Mesendoderm (in vitro differentiated cells): ENCODE results near the gene TXNDC15.
"Not testable (repeated sequence)": the region's sequence is repeated elsewhere in the genome, so short reads cannot be mapped to it uniquely, and the experiment has no call there.

Source experiments
- DNase-seq: peaks from one replicate; pipeline ENCODE4 v3.0.0; 2013
- H2AK5ac ChIP-seq: 2 replicates; pipeline ENCODE4 v1.6.1; 2013; ENCODE audit warnings: low read length, inconsistent platforms
- H2BK120ac ChIP-seq: 2 replicates; pipeline ENCODE4 v1.6.1; 2013; ENCODE audit warnings: low read depth, mild to moderate bottlenecking, low read length, moderate library complexity, mixed read lengths
- H2BK15ac ChIP-seq: replicated peaks from 2 replicates; pipeline ENCODE4 v1.6.1; 2013; ENCODE audit warnings: low read depth, mild to moderate bottlenecking, moderate library complexity
- H2BK5ac ChIP-seq: 2 replicates; pipeline ENCODE4 v1.6.1; 2013; ENCODE audit warnings: low read length, inconsistent platforms
- H3K18ac ChIP-seq: 2 replicates; pipeline ENCODE4 v1.6.1; 2013; ENCODE audit warnings: mild to moderate bottlenecking, low read length, mixed read lengths
- H3K23ac ChIP-seq: one replicate; pipeline ENCODE4 v1.6.1; 2013; ENCODE audit warnings: low read length
- H3K27ac ChIP-seq: 2 replicates; pipeline ENCODE4 v1.5.1; 2013; ENCODE audit warnings: low read depth, mild to moderate bottlenecking, inconsistent platforms, low read length, moderate library complexity
- H3K27me3 ChIP-seq: 2 replicates; pipeline ENCODE4 v1.6.1; 2013; ENCODE audit warnings: low read length, control low read depth, mild to moderate bottlenecking, inconsistent platforms; ENCODE audit not compliant: insufficient read depth, poor library complexity
- H3K36me3 ChIP-seq: 2 replicates; pipeline ENCODE4 v1.6.1; 2013; ENCODE audit warnings: low read length, inconsistent platforms; ENCODE audit not compliant: control insufficient read depth, insufficient read depth
- H3K4ac ChIP-seq: one replicate; pipeline ENCODE4 v1.6.1; 2013; ENCODE audit warnings: low read depth, mild to moderate bottlenecking, low read length, moderate library complexity
- H3K4me1 ChIP-seq: 2 replicates; pipeline ENCODE4 v1.6.1; 2013; ENCODE audit warnings: low read depth, low read length, inconsistent platforms; ENCODE audit not compliant: control insufficient read depth
- H3K4me2 ChIP-seq: 2 replicates; pipeline ENCODE4 v1.6.1; 2013; ENCODE audit warnings: low read length
- H3K4me3 ChIP-seq: 2 replicates; pipeline ENCODE4 v1.5.1; 2013; ENCODE audit warnings: mild to moderate bottlenecking, low read length
- H3K56ac ChIP-seq: one replicate; pipeline ENCODE4 v1.6.1; 2013; ENCODE audit warnings: low read length
- H3K79me1 ChIP-seq: 2 replicates; pipeline ENCODE4 v1.6.1; 2013; ENCODE audit warnings: low read length, inconsistent platforms
- H3K79me2 ChIP-seq: 2 replicates; pipeline ENCODE4 v1.6.1; 2013; ENCODE audit warnings: mild to moderate bottlenecking, low read length; ENCODE audit not compliant: control insufficient read depth, insufficient read depth
- H3K9ac ChIP-seq: 2 replicates; pipeline ENCODE4 v1.6.1; 2013; ENCODE audit warnings: low read length, inconsistent platforms
- H4K5ac ChIP-seq: one replicate; pipeline ENCODE4 v1.6.1; 2013; ENCODE audit warnings: low read length
- H4K8ac ChIP-seq: one replicate; pipeline ENCODE4 v1.6.1; 2013; ENCODE audit warnings: low read depth, mild to moderate bottlenecking, control low read depth, low read length, moderate library complexity
- WGBS: extraction: QIAGEN DNeasy Blood & Tissue Kit; methylation state at CpG from one replicate; pipeline ENCODE4 v1.1.7; 2013; ENCODE audit warnings: low lambda C conversion rate, missing lambda C conversion rate; ENCODE audit not compliant: insufficient coverage; ENCODE audit errors: extremely low coverage; 5-methylcytosine and 5-hydroxymethylcytosine counted together

Gene TXNDC15

GRCh38 chr5:134879456-134879855 lies 5.3 kb downstream of the TXNDC15 start:
- H2BK15ac ChIP-seq, result no peak overlapping the region
- no peak overlapping the region for H3K27ac ChIP-seq
- H2BK5ac ChIP-seq, result no peak overlapping the region
- no peak overlapping the region for H3K4me2 ChIP-seq
- no peak overlapping the region for H3K18ac ChIP-seq
- H2AK5ac ChIP-seq, result no peak overlapping the region
- no peak overlapping the region for H3K23ac ChIP-seq
- DNase-seq, result no peak
- H4K8ac ChIP-seq, result no peak overlapping the region
- no CpG with 5 or more reads among the region's 3 CpGs for WGBS
- no peak overlapping the region for H3K4me3 ChIP-seq
- H4K5ac ChIP-seq, result no peak overlapping the region
- no peak overlapping the region for H3K9ac ChIP-seq
- H3K36me3 ChIP-seq, result no peaks in the 10 kb centered on the region
- no peaks in the 10 kb centered on the region for H3K79me1 ChIP-seq
- peaks cover 2% of the 10 kb centered on the region for H3K4me1 ChIP-seq
- no peak overlapping the region for H3K4ac ChIP-seq
- H3K56ac ChIP-seq, result no peak overlapping the region
- no peak overlapping the region for H2BK120ac ChIP-seq
- H3K79me2 ChIP-seq, result no peaks in the 10 kb centered on the region
- H3K27me3 ChIP-seq, result no peaks in the 10 kb centered on the region

GRCh38 chr5:134880937-134881336 lies 6.8 kb downstream of the TXNDC15 start:
- not testable (repeated sequence) for DNase-seq, H4K8ac ChIP-seq, H2BK120ac ChIP-seq, H3K9ac ChIP-seq, H3K27ac ChIP-seq, H3K4me2 ChIP-seq, H3K27me3 ChIP-seq, H4K5ac ChIP-seq, H2BK15ac ChIP-seq, H3K23ac ChIP-seq, H3K79me1 ChIP-seq, H2AK5ac ChIP-seq, H3K4me3 ChIP-seq, H3K4me1 ChIP-seq, H3K56ac ChIP-seq, H3K4ac ChIP-seq, H2BK5ac ChIP-seq, H3K36me3 ChIP-seq, H3K18ac ChIP-seq, H3K79me2 ChIP-seq
- WGBS, result no CpG with 5 or more reads among the region's 3 CpGs

- not testable (repeated sequence) for H3K9ac ChIP-seq, H3K4ac ChIP-seq, H3K18ac ChIP-seq, H4K8ac ChIP-seq, H4K5ac ChIP-seq, H3K4me1 ChIP-seq, H3K23ac ChIP-seq, H2BK120ac ChIP-seq, H2BK5ac ChIP-seq, H2AK5ac ChIP-seq, H3K4me3 ChIP-seq, DNase-seq, H2BK15ac ChIP-seq, H3K56ac ChIP-seq, H3K4me2 ChIP-seq, H3K79me1 ChIP-seq, H3K36me3 ChIP-seq, H3K27me3 ChIP-seq, H3K79me2 ChIP-seq, H3K27ac ChIP-seq
- no CpG with 5 or more reads among the region's 30 CpGs for WGBS
Observed at GRCh38 chr5:134881711-134882110, 7.5 kb downstream of the TXNDC15 start.

- no peak overlapping the region for H2BK5ac ChIP-seq
- H3K27ac ChIP-seq, result no peak overlapping the region
- H3K36me3 ChIP-seq, result no peaks in the 10 kb centered on the region
- H3K56ac ChIP-seq, result peak overlapping the region; percentile 10
- no peaks in the 10 kb centered on the region for H3K79me2 ChIP-seq
- H3K4me1 ChIP-seq, result no peaks in the 10 kb centered on the region
- no peak overlapping the region for H3K23ac ChIP-seq
- no peak overlapping the region for H3K4ac ChIP-seq
- DNase-seq, result no peak
- no peak overlapping the region for H3K9ac ChIP-seq
- no peaks in the 10 kb centered on the region for H3K27me3 ChIP-seq
- H3K79me1 ChIP-seq, result peaks cover 6% of the 10 kb centered on the region
- no peak overlapping the region for H4K5ac ChIP-seq
- no peak overlapping the region for H4K8ac ChIP-seq
- no peak overlapping the region for H3K4me2 ChIP-seq
- H3K18ac ChIP-seq, result no peak overlapping the region
- no peak overlapping the region for H2BK120ac ChIP-seq
- H3K4me3 ChIP-seq, result no peak overlapping the region
- no CpG with 5 or more reads among the region's 14 CpGs for WGBS
- no peak overlapping the region for H2BK15ac ChIP-seq
- H2AK5ac ChIP-seq, result no peak overlapping the region
Observed at GRCh38 chr5:134887593-134888159, 13.5 kb downstream of the TXNDC15 start.

GRCh38 chr5:134889335-134889734 lies 15.2 kb downstream of the TXNDC15 start:
- whole genome bisulfite sequencing, result no CpG with 5 or more reads among the region's 8 CpGs
- Histone ChIP-seq H3K56ac (no peak overlapping the region), H3K9ac (no peak overlapping the region), H2AK5ac (no peak overlapping the region), H3K79me1 (peaks cover 6% of the 10 kb centered on the region), H4K8ac (no peak overlapping the region), H2BK5ac (no peak overlapping the region), H3K23ac (no peak overlapping the region), H3K4ac (no peak overlapping the region), H2BK120ac (no peak overlapping the region), H4K5ac (no peak overlapping the region), H3K4me1 (no peaks in the 10 kb centered on the region), H3K4me3 (no peak overlapping the region), H3K27me3 (no peaks in the 10 kb centered on the region), H3K4me2 (no peak overlapping the region), H3K79me2 (no peaks in the 10 kb centered on the region), H2BK15ac (no peak overlapping the region), H3K27ac (no peak overlapping the region), H3K18ac (no peak overlapping the region), H3K36me3 (no peaks in the 10 kb centered on the region)
- no peak for DNase-seq

- Histone ChIP-seq H2BK5ac (no peak overlapping the region), H3K56ac (no peak overlapping the region), H3K79me1 (peaks cover 5% of the 10 kb centered on the region), H3K27me3 (no peaks in the 10 kb centered on the region), H4K8ac (no peak overlapping the region), H2BK120ac (no peak overlapping the region), H2BK15ac (no peak overlapping the region), H3K18ac (no peak overlapping the region), H4K5ac (no peak overlapping the region), H2AK5ac (no peak overlapping the region), H3K4ac (no peak overlapping the region), H3K9ac (no peak overlapping the region), H3K4me2 (no peak overlapping the region), H3K23ac (no peak overlapping the region), H3K79me2 (no peaks in the 10 kb centered on the region), H3K36me3 (no peaks in the 10 kb centered on the region), H3K4me3 (no peak overlapping the region), H3K4me1 (no peaks in the 10 kb centered on the region), H3K27ac (no peak overlapping the region)
- DNase-seq, result no peak
- WGBS, result no CpG with 5 or more reads among the region's 1 CpG
Observed at GRCh38 chr5:134891473-134891872, 17.3 kb downstream of the TXNDC15 start.
